Activated CD4-positive, alpha-beta T cell treated with anti-CD3 and anti-CD28 coated beads, Interleukin-2, amount 50 U/mL, for 24 hours (primary cell): Measurements from ENCODE around the gene FHIT.
"Not testable (repeated sequence)": the region's sequence is repeated elsewhere in the genome, so short reads cannot be mapped to it uniquely, and the experiment has no call there.

ENCODE experiments used
- DNase-seq, 2 donors: peaks; one replicate each; pipeline ENCODE4 v3.0.0-alpha.2; 2020; ENCODE audit warnings: low read depth in 1 of 2, low spot score in 1 of 2

Gene FHIT

GRCh38 chr3:60585918-60586317 lies 665.3 kb downstream of the FHIT start:
- no peak for DNase-seq

GRCh38 chr3:60584250-60584649 lies 667.0 kb downstream of the FHIT start:
- no peak for DNase-seq

- DNase-seq: no peak
Measured at GRCh38 chr3:60582288-60582687, 669.0 kb downstream of the FHIT start.

- DNase-seq: no peak
Measured at GRCh38 chr3:60580809-60581208, 670.4 kb downstream of the FHIT start.

GRCh38 chr3:60579734-60580133 lies 671.5 kb downstream of the FHIT start:
- DNase-seq: no peak

- DNase-seq: no peak
Measured at GRCh38 chr3:60578936-60579335, 672.3 kb downstream of the FHIT start.

- no peak for DNase-seq
Measured at GRCh38 chr3:60577601-60578000, 673.7 kb downstream of the FHIT start.

GRCh38 chr3:60575718-60576272 lies 675.5 kb downstream of the FHIT start:
- no peak for DNase-seq

- no peak for DNase-seq
Measured at GRCh38 chr3:60574046-60574769, 677.0 kb downstream of the FHIT start.

- no peak for DNase-seq
Measured at GRCh38 chr3:60573494-60573893, 677.8 kb downstream of the FHIT start.

GRCh38 chr3:60571511-60571910 lies 679.7 kb downstream of the FHIT start:
- no peak for DNase-seq

GRCh38 chr3:60557122-60557521 lies 694.1 kb downstream of the FHIT start:
- DNase-seq: no peak

GRCh38 chr3:60555686-60556354 lies 695.4 kb downstream of the FHIT start:
- no peak for DNase-seq

- no peak for DNase-seq
Measured at GRCh38 chr3:60553144-60553543, 698.1 kb downstream of the FHIT start.

GRCh38 chr3:60552581-60552980 lies 698.7 kb downstream of the FHIT start:
- no peak for DNase-seq

GRCh38 chr3:60551455-60552209 lies 699.6 kb downstream of the FHIT start:
- DNase-seq: no peak

GRCh38 chr3:60549863-60550262 lies 701.4 kb downstream of the FHIT start:
- no peak for DNase-seq

- no peak for DNase-seq
Measured at GRCh38 chr3:60542995-60543394, 708.3 kb downstream of the FHIT start.

- not testable (repeated sequence) for DNase-seq
Measured at GRCh38 chr3:60539394-60539793, 711.9 kb downstream of the FHIT start.

GRCh38 chr3:60536420-60536819 lies 714.8 kb downstream of the FHIT start:
- no peak for DNase-seq

GRCh38 chr3:60531759-60532158 lies 719.5 kb downstream of the FHIT start:
- no peak for DNase-seq

- no peak for DNase-seq
Measured at GRCh38 chr3:60528651-60529050, 722.6 kb downstream of the FHIT start.
